HG02571 (cell line): ENCODE results near the gene NR5A2.
"Not testable (repeated sequence)": the region's sequence is repeated elsewhere in the genome, so short reads cannot be mapped to it uniquely, and the experiment has no call there.

Experiments used
- ATAC-seq: cut with Tn5 transposase; IDR thresholded peaks from one replicate; pipeline ENCODE4 v1.9.1; 2021; ENCODE audit warnings: mild to moderate bottlenecking, moderate library complexity; ENCODE audit not compliant: unreplicated experiment

Gene NR5A2

DNA sequence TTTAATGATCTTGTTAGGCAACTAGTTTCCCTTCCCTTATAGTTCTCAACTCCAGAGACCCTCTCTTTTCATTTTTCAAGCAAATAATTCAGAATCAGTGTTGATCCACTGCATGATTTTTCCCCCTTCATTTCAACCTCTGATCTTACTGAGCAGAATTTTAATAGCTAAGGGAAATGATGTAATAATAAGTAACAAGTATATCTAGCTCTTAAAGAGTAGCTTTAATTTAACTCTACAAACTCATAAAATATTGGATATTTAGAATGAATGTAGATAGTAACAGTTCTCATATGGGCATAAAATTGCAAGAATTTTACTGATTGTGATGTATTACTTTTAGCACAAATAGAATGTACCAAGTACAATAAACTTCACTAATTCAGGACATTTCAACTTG is 130.2 kb downstream of the NR5A2 start:
- no peak for ATAC-seq

- ATAC-seq = no peak
These were observed 134.3 kb downstream of the NR5A2 start for GRCh38 chr1:200161801-200162200.

DNA sequence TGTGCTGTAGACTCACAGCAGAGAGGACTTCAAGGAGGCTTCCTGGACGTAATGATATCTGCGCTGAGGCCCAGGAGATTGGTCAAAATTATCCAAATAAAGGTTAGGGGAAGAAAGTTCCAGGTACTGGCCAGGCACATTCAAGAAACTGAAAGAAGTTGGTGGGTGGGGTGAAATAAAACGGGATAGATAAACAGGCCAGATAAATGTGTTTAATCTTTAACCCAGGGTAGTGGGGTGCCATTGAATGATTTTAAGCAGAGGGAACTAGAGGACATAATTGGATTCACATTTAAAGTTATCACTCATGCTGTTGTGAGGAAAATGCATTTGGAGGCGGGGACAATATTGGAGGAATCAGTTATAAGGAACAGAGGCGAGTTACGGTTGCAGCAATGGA is 134.7 kb downstream of the NR5A2 start:
- ATAC-seq = no peak

DNA sequence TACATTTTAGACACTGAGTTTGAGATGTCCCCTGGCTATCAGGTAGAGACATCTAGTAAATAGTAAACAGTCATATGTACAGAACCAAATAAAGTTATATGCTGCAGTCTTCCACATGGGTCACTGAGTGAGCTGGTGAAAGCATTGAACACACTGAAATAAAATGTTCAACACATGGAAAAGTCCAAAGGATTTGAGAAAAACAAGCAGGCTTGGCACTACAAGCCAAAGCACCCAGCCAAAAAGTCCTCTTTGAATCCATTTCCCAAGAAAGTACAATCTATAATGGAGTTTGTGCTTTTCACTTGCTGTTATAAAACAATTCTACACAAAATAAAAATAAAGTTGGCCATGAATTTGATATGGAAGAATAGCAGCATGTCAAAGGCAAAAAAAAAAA is 135.4 kb downstream of the NR5A2 start:
- ATAC-seq = no peak

DNA sequence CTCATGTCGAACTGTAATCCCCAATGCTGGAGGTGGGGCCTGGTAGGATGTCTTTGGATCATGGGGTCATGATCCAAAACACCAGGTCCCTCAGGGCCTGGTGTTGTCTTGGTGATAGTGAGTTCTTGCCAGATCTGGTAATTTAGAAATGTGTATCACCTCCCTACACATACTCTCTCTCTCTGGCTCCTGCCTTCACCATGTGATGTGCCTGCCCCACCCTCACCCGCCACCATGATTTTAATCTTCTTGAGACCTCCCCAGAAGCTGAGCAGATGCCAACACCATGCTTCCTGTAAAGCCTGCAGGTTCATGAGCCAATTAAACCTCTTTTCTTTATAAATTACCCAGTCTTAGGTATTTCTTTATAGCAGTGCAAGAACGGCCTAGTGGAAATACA is 136.4 kb downstream of the NR5A2 start:
- no peak for ATAC-seq

DNA sequence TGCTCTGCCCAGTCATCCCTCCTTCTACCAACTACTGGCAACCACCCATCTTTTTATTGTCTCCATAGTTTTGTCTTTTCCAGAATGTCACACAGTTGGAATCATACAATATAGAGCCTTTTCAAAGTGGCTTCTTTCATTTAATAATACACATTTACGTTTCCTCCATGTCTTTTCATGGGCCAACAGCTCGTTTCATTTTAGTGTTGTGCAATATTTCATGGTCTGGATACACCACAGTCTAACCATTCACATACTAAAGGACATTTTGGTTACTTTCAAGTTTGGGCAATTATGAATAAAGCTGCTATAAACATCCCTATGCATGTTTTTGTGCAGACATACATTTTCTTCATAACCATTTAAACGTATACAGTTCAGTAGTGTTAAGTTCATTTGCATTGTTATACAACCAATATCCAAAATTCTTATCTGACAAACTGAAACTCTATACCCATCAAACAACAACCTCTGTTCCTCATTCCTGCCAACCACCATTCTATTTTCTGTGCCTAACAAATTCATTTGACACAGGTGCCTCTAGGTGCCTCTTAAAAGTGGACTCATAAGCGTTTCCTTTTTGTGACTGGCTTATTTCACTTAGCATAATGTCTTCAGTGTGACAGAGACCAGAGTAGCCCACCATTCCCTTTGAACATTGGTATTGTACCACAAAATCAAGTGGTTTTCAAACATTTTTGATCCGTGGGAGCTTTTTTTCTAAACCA is 138.1 kb downstream of the NR5A2 start:
- no peak for ATAC-seq

DNA sequence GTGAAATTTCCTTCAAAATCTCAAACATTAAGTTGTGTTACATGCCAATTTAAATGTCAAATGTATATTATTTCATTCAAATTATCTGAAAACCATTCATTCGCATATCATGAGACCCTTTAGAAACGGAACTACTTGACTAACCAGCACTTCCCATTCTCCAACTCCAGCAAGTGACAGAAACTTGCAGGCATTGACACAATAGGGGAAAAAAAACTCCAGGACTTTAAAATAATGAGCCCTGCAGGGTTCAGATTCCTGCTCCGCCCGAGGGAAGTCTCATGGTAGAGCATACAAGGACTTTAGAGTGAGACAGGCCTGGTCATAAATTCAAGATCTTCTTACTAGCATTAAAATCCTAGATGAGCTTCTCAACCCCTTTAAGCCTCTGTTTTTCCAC is 138.9 kb downstream of the NR5A2 start:
- no peak for ATAC-seq

GRCh38 chr1:200168926-200169325 is 141.4 kb downstream of the NR5A2 start:
- ATAC-seq = no peak

GRCh38 chr1:200172311-200172710 is 144.8 kb downstream of the NR5A2 start:
- ATAC-seq = no peak

DNA sequence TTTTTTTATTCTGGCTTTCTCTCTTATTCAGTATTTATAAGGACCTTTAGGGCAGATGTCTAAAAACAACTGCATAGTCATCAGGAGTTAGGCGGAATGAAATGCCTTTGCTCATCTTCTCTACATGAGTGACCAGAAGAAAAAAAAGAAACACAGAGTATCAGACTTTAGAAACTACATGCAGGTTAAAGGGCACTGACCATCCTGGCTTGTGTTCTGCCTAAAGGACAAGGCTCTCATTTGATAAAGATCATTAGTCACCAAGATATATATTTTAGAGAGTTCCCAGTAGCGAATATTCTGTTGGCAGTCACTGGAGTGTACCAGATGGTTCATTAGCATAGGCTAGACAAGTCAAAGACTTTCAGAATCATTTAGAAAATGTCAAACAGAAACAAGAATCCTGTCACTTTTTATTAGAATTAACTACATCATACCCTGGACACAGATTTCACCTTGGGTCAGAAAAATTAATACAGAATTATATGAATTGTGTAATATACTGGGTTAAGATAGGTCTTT is 145.6 kb downstream of the NR5A2 start:
- no peak for ATAC-seq

DNA sequence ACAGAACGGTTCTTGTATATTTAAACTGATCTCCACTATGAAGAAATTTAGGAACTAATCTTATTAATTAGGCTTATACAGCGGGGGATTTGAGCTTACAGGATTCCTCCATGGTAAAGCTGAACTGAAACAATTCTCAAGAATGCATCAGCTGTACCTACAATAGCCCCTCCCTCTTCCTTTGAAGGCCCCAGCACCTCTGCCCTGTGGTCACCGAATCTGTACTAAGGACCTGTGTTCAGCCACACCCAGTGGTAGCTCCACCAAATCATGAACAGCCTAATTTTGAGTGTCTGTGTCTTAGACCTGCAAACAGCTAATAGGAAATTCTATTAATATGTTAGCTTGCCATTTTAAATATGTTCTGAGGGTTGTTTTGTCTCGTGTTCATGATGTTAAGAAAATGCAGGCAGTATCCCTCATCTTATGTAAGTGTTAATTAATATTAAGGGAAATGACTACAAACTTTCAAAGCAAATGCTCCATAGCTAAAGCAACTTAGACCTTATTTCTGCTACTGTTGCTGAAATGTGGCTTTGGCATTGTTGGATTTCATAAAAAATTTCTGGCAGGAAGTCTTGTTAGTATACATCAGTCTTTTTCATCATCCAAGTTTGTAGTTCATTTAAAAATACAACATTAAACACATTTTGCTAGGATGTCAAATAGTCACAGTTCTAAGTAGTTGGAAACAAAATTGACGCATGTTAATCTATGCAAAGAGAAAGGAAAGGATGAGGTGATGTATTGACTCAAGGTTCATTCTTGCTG is 147.2 kb downstream of the NR5A2 start:
- ATAC-seq = no peak

GRCh38 chr1:200176181-200176580 is 148.7 kb downstream of the NR5A2 start:
- ATAC-seq = no peak

- ATAC-seq = no peak
These were observed 149.3 kb downstream of the NR5A2 start for GRCh38 chr1:200176798-200177197.

- no peak for ATAC-seq
These were observed 150.8 kb downstream of the NR5A2 start for GRCh38 chr1:200178340-200178739.

DNA sequence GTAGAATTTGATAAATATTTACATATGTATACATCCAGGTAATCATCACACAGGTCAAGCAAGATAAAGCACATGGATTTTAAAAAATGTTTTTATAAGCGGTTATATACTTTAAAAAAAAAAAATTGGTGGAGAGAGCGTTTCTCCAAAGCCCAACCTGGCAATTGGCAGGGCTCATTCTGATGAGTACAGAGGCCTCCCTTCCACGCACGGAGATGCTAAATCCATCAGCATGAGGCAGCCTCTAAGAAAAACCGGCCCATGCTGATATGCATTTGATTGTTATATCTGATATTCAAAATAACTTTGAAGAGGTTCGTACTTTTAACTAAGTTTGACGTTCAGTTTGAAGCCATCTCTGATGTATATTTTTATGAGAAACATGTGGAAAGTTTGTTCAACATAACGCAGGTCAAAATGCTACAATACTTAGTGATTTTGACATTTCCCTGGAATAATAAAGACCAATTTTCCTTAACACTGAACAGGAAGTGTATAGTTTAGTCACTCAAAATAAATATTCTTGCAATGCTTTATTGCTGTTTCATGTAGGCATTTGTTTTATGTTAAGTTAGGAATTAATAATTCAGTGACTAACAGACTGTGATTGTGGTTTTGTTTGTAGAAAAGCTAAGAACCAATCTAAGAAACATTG is 151.7 kb downstream of the NR5A2 start:
- ATAC-seq = no peak

DNA sequence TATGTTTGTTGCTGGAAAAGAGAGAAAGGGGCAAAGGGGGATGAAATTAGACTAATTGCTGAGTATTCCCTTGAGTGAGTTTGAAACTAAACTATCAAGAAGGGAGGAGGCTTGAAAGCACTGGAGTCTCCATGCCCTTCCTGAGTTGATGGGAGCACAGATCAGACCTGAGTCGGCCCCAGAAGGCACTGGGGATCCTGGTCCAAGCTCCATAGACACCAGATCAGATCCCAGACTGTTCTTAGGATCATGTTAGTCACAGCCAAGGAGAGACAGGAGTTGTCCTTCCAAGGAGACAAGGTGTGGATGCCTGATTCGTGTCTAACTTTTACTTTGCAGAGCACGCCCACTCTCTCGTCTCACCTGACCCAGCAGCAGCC is 152.3 kb downstream of the NR5A2 start:
- no peak for ATAC-seq

GRCh38 chr1:200180821-200181220 is 153.3 kb downstream of the NR5A2 start:
- ATAC-seq = no peak

DNA sequence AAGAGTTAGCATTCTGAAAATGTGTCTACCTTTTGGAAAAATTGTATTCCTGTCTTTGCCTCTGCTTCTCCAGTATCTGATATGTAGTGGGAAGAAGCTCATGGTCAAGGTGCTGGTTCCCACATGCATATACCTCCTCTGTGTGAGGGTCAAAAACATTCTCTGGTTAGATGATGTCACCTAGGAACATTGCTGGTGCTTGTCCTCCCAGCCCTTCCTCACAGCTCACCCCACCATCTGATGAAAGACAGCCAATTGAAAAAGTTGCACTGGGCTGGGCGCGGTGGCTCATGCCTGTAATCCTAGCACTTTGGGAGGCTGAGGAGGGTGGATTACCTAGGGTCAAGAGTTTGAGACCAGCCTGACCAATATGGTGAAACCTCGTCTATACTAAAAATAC is 154.4 kb downstream of the NR5A2 start:
- ATAC-seq = no peak

DNA sequence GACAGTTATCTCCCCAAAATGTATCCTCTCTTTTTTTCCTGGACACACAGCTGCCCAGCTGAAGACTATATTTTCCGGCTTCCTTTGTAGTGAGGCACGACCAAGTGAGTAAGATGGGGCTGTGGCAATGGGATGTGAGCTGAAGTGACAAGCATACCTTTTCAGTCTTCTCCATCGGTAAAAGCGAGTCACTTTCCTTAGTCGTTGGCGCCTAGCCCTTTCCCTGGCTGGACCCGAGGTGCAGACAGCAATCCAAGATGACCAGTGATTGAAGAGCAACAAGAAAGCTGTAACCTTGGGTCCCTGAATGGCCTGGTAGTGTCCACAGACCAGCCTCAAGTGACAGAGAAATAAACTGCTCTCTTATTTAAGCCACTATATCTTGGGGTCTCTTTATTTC is 155.2 kb downstream of the NR5A2 start:
- no peak for ATAC-seq

- no peak for ATAC-seq
These were observed 156.1 kb downstream of the NR5A2 start for GRCh38 chr1:200183637-200184036.

DNA sequence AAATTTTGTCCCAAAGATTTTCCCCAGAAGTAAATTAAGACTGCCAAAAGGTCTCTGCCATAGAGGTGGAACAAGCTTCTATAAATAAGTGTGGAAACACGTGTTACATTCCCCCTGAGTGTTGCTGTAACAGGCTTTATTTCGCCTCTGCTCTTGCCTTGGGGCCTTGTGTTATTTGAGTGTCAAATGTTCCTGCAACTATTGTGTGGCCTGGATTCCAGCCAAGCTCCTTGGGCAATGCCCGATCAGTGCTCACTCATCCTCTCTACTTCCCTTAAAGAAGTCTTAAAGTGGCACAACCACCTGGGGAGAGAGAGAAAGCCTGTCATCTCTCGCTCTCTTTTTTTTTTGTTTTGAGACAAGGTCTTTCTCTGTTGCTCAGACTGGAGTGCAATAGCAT is 156.7 kb downstream of the NR5A2 start:
- no peak for ATAC-seq

- ATAC-seq = not testable (repeated sequence)
These were observed 157.7 kb downstream of the NR5A2 start for GRCh38 chr1:200185191-200185590.
